Amniotic stem cell (primary cell): ENCODE data around the gene PLEKHG3.
"Not testable (repeated sequence)": the region's sequence is repeated elsewhere in the genome, so short reads cannot be mapped to it uniquely, and the experiment has no call there.

Experiments used
- DNase-seq: peaks from one replicate; lab custom pipeline; 2025; lab: John Stamatoyannopoulos, UW

The PLEKHG3 gene

GRCh38 chr14:64704143-64704742, at the start of gene PLEKHG3:
PLEKHG3 (plus strand) TSS chr14:64704424; CDS start chr14:64727632, 23,208 bp downstream.
- DNase-seq = no peak

GRCh38 chr14:64654901-64655300, 49.3 kb upstream of the PLEKHG3 start:
- no peak for DNase-seq

- DNase-seq = no peak
Observed at GRCh38 chr14:64656986-64657385, 47.2 kb upstream of the PLEKHG3 start.

- DNase-seq = no peak
Observed at GRCh38 chr14:64658201-64658600, 46.0 kb upstream of the PLEKHG3 start.

GRCh38 chr14:64658700-64659264, 45.4 kb upstream of the PLEKHG3 start:
- not testable (repeated sequence) for DNase-seq

- DNase-seq = no peak
Observed at GRCh38 chr14:64659366-64659765, 44.9 kb upstream of the PLEKHG3 start.

GRCh38 chr14:64663174-64663573, 41.0 kb upstream of the PLEKHG3 start:
- no peak for DNase-seq

GRCh38 chr14:64671591-64671990, 32.6 kb upstream of the PLEKHG3 start:
- peak; percentile 46 for DNase-seq

GRCh38 chr14:64673316-64673715, 30.9 kb upstream of the PLEKHG3 start:
- DNase-seq = no peak

GRCh38 chr14:64673748-64674147, 30.5 kb upstream of the PLEKHG3 start:
- DNase-seq = no peak

- no peak for DNase-seq
Observed at GRCh38 chr14:64674829-64675228, 29.4 kb upstream of the PLEKHG3 start.

- DNase-seq = no peak
Observed at GRCh38 chr14:64675312-64675711, 28.9 kb upstream of the PLEKHG3 start.

GRCh38 chr14:64676410-64677008, 27.7 kb upstream of the PLEKHG3 start:
- no peak for DNase-seq

GRCh38 chr14:64680013-64680713, 24.1 kb upstream of the PLEKHG3 start:
- DNase-seq = no peak

- DNase-seq = no peak
Observed at GRCh38 chr14:64680714-64681065, 23.5 kb upstream of the PLEKHG3 start.

- DNase-seq = no peak
Observed at GRCh38 chr14:64681796-64682710, 22.2 kb upstream of the PLEKHG3 start.

- DNase-seq = no peak
Observed at GRCh38 chr14:64682843-64683242, 21.4 kb upstream of the PLEKHG3 start.

GRCh38 chr14:64683264-64683663, 21.0 kb upstream of the PLEKHG3 start:
- DNase-seq = no peak

- DNase-seq = no peak
Observed at GRCh38 chr14:64684091-64684490, 20.1 kb upstream of the PLEKHG3 start.

GRCh38 chr14:64685371-64686281, 18.6 kb upstream of the PLEKHG3 start:
- no peak for DNase-seq

- no peak for DNase-seq
Observed at GRCh38 chr14:64686282-64686615, 18.0 kb upstream of the PLEKHG3 start.
